ENCODE data around the gene TCF19.
"Not testable (repeated sequence)": the region's sequence is repeated elsewhere in the genome, so short reads cannot be mapped to it uniquely, and the experiment has no call there.

The TCF19 gene

GRCh38 chr6:31185695-31186051, 27.3 kb downstream of the TCF19 start:
- not testable (repeated sequence) for H3K4me2 ChIP-seq (ENCODE audit: low read length); H3K23ac ChIP-seq (ENCODE audit: low read length); H3K9ac ChIP-seq (ENCODE audit: low read length); H2BK5ac ChIP-seq (ENCODE audit: low read length); H3K79me1 ChIP-seq (ENCODE audit: low read length); H2AK5ac ChIP-seq (ENCODE audit: low read length); H3K4ac ChIP-seq (ENCODE audit: low read depth, low read length); H3K79me2 ChIP-seq (ENCODE audit: control insufficient read depth, insufficient read depth, low read length); H3K27ac ChIP-seq (ENCODE audit: low read depth, low read length); H4K8ac ChIP-seq (ENCODE audit: low read depth, low read length); H2BK15ac ChIP-seq (replicated peaks; ENCODE audit: low read depth); H3K4me1 ChIP-seq (ENCODE audit: control insufficient read depth, low read depth, low read length); H3K36me3 ChIP-seq (ENCODE audit: control insufficient read depth, insufficient read depth, low read length); H3K27me3 ChIP-seq (ENCODE audit: insufficient read depth, low read length, poor library complexity); DNase-seq; H4K5ac ChIP-seq (ENCODE audit: low read length); H3K18ac ChIP-seq (ENCODE audit: low read length); H3K56ac ChIP-seq (ENCODE audit: low read length); H2BK120ac ChIP-seq (ENCODE audit: low read depth, low read length); H3K4me3 ChIP-seq (ENCODE audit: low read length)
- WGBS (ENCODE audit: extremely low coverage, insufficient coverage, low lambda C conversion rate): no CpG with 5 or more reads among the region's 4 CpGs

- no peak overlapping the region for H4K5ac ChIP-seq (ENCODE audit: low read length)
- H2BK5ac ChIP-seq (ENCODE audit: low read length): no peak overlapping the region
- no peak overlapping the region for H2AK5ac ChIP-seq (ENCODE audit: low read length)
- H3K79me2 ChIP-seq (ENCODE audit: control insufficient read depth, insufficient read depth, low read length): no peaks in the 10 kb centered on the region
- no peaks in the 10 kb centered on the region for H3K79me1 ChIP-seq (ENCODE audit: low read length)
- H3K4me3 ChIP-seq (ENCODE audit: low read length): no peak overlapping the region
- no CpG with 5 or more reads among the region's 24 CpGs for WGBS (ENCODE audit: extremely low coverage, insufficient coverage, low lambda C conversion rate)
- H3K27ac ChIP-seq (ENCODE audit: low read depth, low read length): no peak overlapping the region
- H4K8ac ChIP-seq (ENCODE audit: low read depth, low read length): no peak overlapping the region
- H3K36me3 ChIP-seq (ENCODE audit: control insufficient read depth, insufficient read depth, low read length): no peaks in the 10 kb centered on the region
- no peaks in the 10 kb centered on the region for H3K27me3 ChIP-seq (ENCODE audit: insufficient read depth, low read length, poor library complexity)
- no peak for DNase-seq
- H3K4me1 ChIP-seq (ENCODE audit: control insufficient read depth, low read depth, low read length): no peaks in the 10 kb centered on the region
- H3K18ac ChIP-seq (ENCODE audit: low read length): no peak overlapping the region
- no peak overlapping the region for H3K9ac ChIP-seq (ENCODE audit: low read length)
- H3K4ac ChIP-seq (ENCODE audit: low read depth, low read length): no peak overlapping the region
- H2BK120ac ChIP-seq (ENCODE audit: low read depth, low read length): no peak overlapping the region
- H3K56ac ChIP-seq (ENCODE audit: low read length): no peak overlapping the region
- no peak overlapping the region for H2BK15ac ChIP-seq (replicated peaks; ENCODE audit: low read depth)
- no peak overlapping the region for H3K23ac ChIP-seq (ENCODE audit: low read length)
- H3K4me2 ChIP-seq (ENCODE audit: low read length): no peak overlapping the region
These were observed 27.8 kb downstream of the TCF19 start for GRCh38 chr6:31186052-31186734.

- no CpG with 5 or more reads among the region's 5 CpGs for WGBS (ENCODE audit: extremely low coverage, insufficient coverage, low lambda C conversion rate)
- Histone ChIP-seq H3K56ac (ENCODE audit: low read length) (no peak overlapping the region), H3K27ac (ENCODE audit: low read depth, low read length) (no peak overlapping the region), H2BK120ac (ENCODE audit: low read depth, low read length) (no peak overlapping the region), H3K4me1 (ENCODE audit: control insufficient read depth, low read depth, low read length) (no peaks in the 10 kb centered on the region), H3K4me2 (ENCODE audit: low read length) (no peak overlapping the region), H3K4me3 (ENCODE audit: low read length) (no peak overlapping the region), H3K9ac (ENCODE audit: low read length) (no peak overlapping the region), H2BK5ac (ENCODE audit: low read length) (no peak overlapping the region), H3K4ac (ENCODE audit: low read depth, low read length) (no peak overlapping the region), H3K36me3 (ENCODE audit: control insufficient read depth, insufficient read depth, low read length) (no peaks in the 10 kb centered on the region), H2AK5ac (ENCODE audit: low read length) (no peak overlapping the region), H3K79me2 (ENCODE audit: control insufficient read depth, insufficient read depth, low read length) (no peaks in the 10 kb centered on the region), H3K27me3 (ENCODE audit: insufficient read depth, low read length, poor library complexity) (no peaks in the 10 kb centered on the region), H4K5ac (ENCODE audit: low read length) (no peak overlapping the region), H3K79me1 (ENCODE audit: low read length) (no peaks in the 10 kb centered on the region), H2BK15ac (replicated peaks; ENCODE audit: low read depth) (no peak overlapping the region), H3K23ac (ENCODE audit: low read length) (no peak overlapping the region), H4K8ac (ENCODE audit: low read depth, low read length) (no peak overlapping the region), H3K18ac (ENCODE audit: low read length) (no peak overlapping the region)
- DNase-seq: no peak
These were observed 29.4 kb downstream of the TCF19 start for GRCh38 chr6:31187780-31188194.

- not testable (repeated sequence) for H3K79me1 ChIP-seq (ENCODE audit: low read length); H3K4me1 ChIP-seq (ENCODE audit: control insufficient read depth, low read depth, low read length); DNase-seq; H3K36me3 ChIP-seq (ENCODE audit: control insufficient read depth, insufficient read depth, low read length); H4K8ac ChIP-seq (ENCODE audit: low read depth, low read length); H3K27ac ChIP-seq (ENCODE audit: low read depth, low read length); H3K4me2 ChIP-seq (ENCODE audit: low read length); H3K4ac ChIP-seq (ENCODE audit: low read depth, low read length); H3K56ac ChIP-seq (ENCODE audit: low read length); H2BK5ac ChIP-seq (ENCODE audit: low read length); H4K5ac ChIP-seq (ENCODE audit: low read length); H3K4me3 ChIP-seq (ENCODE audit: low read length); H2BK120ac ChIP-seq (ENCODE audit: low read depth, low read length); H2BK15ac ChIP-seq (replicated peaks; ENCODE audit: low read depth); H3K79me2 ChIP-seq (ENCODE audit: control insufficient read depth, insufficient read depth, low read length); H3K18ac ChIP-seq (ENCODE audit: low read length); H2AK5ac ChIP-seq (ENCODE audit: low read length); H3K23ac ChIP-seq (ENCODE audit: low read length); H3K9ac ChIP-seq (ENCODE audit: low read length); H3K27me3 ChIP-seq (ENCODE audit: insufficient read depth, low read length, poor library complexity)
- no CpG with 5 or more reads among the region's 3 CpGs for WGBS (ENCODE audit: extremely low coverage, insufficient coverage, low lambda C conversion rate)
These were observed 30.8 kb downstream of the TCF19 start for GRCh38 chr6:31189223-31189622.

- no peak overlapping the region for H4K5ac ChIP-seq (ENCODE audit: low read length)
- H3K4me1 ChIP-seq (ENCODE audit: control insufficient read depth, low read depth, low read length): no peaks in the 10 kb centered on the region
- H2BK120ac ChIP-seq (ENCODE audit: low read depth, low read length): no peak overlapping the region
- no peak overlapping the region for H3K4me3 ChIP-seq (ENCODE audit: low read length)
- no CpG with 5 or more reads among the region's 4 CpGs for WGBS (ENCODE audit: extremely low coverage, insufficient coverage, low lambda C conversion rate)
- no peak overlapping the region for H3K9ac ChIP-seq (ENCODE audit: low read length)
- no peak overlapping the region for H2BK5ac ChIP-seq (ENCODE audit: low read length)
- H3K23ac ChIP-seq (ENCODE audit: low read length): no peak overlapping the region
- H3K4me2 ChIP-seq (ENCODE audit: low read length): no peak overlapping the region
- DNase-seq: no peak
- no peaks in the 10 kb centered on the region for H3K79me2 ChIP-seq (ENCODE audit: control insufficient read depth, insufficient read depth, low read length)
- H3K56ac ChIP-seq (ENCODE audit: low read length): no peak overlapping the region
- no peak overlapping the region for H3K18ac ChIP-seq (ENCODE audit: low read length)
- H4K8ac ChIP-seq (ENCODE audit: low read depth, low read length): no peak overlapping the region
- no peak overlapping the region for H2BK15ac ChIP-seq (replicated peaks; ENCODE audit: low read depth)
- no peak overlapping the region for H2AK5ac ChIP-seq (ENCODE audit: low read length)
- no peak overlapping the region for H3K4ac ChIP-seq (ENCODE audit: low read depth, low read length)
- no peaks in the 10 kb centered on the region for H3K27me3 ChIP-seq (ENCODE audit: insufficient read depth, low read length, poor library complexity)
- no peaks in the 10 kb centered on the region for H3K36me3 ChIP-seq (ENCODE audit: control insufficient read depth, insufficient read depth, low read length)
- no peaks in the 10 kb centered on the region for H3K79me1 ChIP-seq (ENCODE audit: low read length)
- no peak overlapping the region for H3K27ac ChIP-seq (ENCODE audit: low read depth, low read length)
These were observed 32.1 kb downstream of the TCF19 start for GRCh38 chr6:31190488-31190887.

GRCh38 chr6:31192431-31193105, 34.2 kb downstream of the TCF19 start:
- H3K4ac ChIP-seq (ENCODE audit: low read depth, low read length); H2AK5ac ChIP-seq (ENCODE audit: low read length); H3K27ac ChIP-seq (ENCODE audit: low read depth, low read length); H3K18ac ChIP-seq (ENCODE audit: low read length); H3K4me2 ChIP-seq (ENCODE audit: low read length); H3K4me3 ChIP-seq (ENCODE audit: low read length); H3K9ac ChIP-seq (ENCODE audit: low read length); H2BK15ac ChIP-seq (replicated peaks; ENCODE audit: low read depth); H3K79me1 ChIP-seq (ENCODE audit: low read length); H4K5ac ChIP-seq (ENCODE audit: low read length); H3K27me3 ChIP-seq (ENCODE audit: insufficient read depth, low read length, poor library complexity); H4K8ac ChIP-seq (ENCODE audit: low read depth, low read length); H3K23ac ChIP-seq (ENCODE audit: low read length); H3K79me2 ChIP-seq (ENCODE audit: control insufficient read depth, insufficient read depth, low read length); H3K4me1 ChIP-seq (ENCODE audit: control insufficient read depth, low read depth, low read length); H2BK5ac ChIP-seq (ENCODE audit: low read length); H2BK120ac ChIP-seq (ENCODE audit: low read depth, low read length); H3K36me3 ChIP-seq (ENCODE audit: control insufficient read depth, insufficient read depth, low read length); H3K56ac ChIP-seq (ENCODE audit: low read length): not testable (repeated sequence)
- peak; percentile 92 for DNase-seq
- no CpG with 5 or more reads among the region's 10 CpGs for WGBS (ENCODE audit: extremely low coverage, insufficient coverage, low lambda C conversion rate)

Measured in mesendoderm (in vitro differentiated cells).